Spinal cord (tissue), 10 donors: ENCODE results near the gene CRMP1. TPM values are rescaled to one million over a fixed set of nuclear protein-coding genes. Genes with fewer than 3 reads are reported as not detected.

Source experiments
- DNase-seq, 6 donors: peaks; one replicate each; pipeline versions ENCODE4 v3.0.0 to v3.0.0-alpha.2; 2013 to 2015; ENCODE audit warnings: low spot score in 6 of 6, low read depth in 4 of 6
- H3K27ac ChIP-seq: one replicate; pipeline ENCODE4 v1.5.1; 2013; ENCODE audit warnings: low read depth, low read length, control low read depth
- H3K27me3 ChIP-seq: one replicate; pipeline ENCODE4 v1.6.1; 2013; ENCODE audit warnings: low read length; ENCODE audit not compliant: control insufficient read depth, insufficient read depth
- H3K36me3 ChIP-seq: one replicate; pipeline ENCODE4 v1.6.1; 2013; ENCODE audit warnings: low read length; ENCODE audit not compliant: control insufficient read depth, insufficient read depth
- H3K4me1 ChIP-seq: one replicate; pipeline ENCODE4 v1.6.1; 2013; ENCODE audit warnings: low read length; ENCODE audit not compliant: control insufficient read depth, insufficient read depth
- H3K4me3 ChIP-seq: one replicate; pipeline ENCODE4 v1.5.1; 2013; ENCODE audit warnings: low read depth, low read length, control low read depth
- H3K9me3 ChIP-seq: one replicate; pipeline ENCODE4 v1.6.1; 2013; ENCODE audit warnings: low read length; ENCODE audit not compliant: control insufficient read depth, insufficient read depth
- WGBS: methylation state at CpG from one replicate; pipeline ENCODE4 v1.1.5; 2013; ENCODE audit warnings: missing lambda C conversion rate; ENCODE audit not compliant: insufficient coverage; 5-methylcytosine and 5-hydroxymethylcytosine counted together
- polyA plus RNA-seq, 2 donors: library from polyadenylated mRNA; unstranded; fragments of 120-200 nt; gene quantifications; one replicate each; pipeline ENCODE4 v1.2.1, GENCODE V29; 2013; ENCODE audit not compliant: insufficient read length in 2 of 2
- total RNA-seq, 2 donors: library from RNA; depleted of rRNA in 1 of 2; stranded (reverse); fragments of 120-200 nt in 1 of 2; fragments of >200 nt in 1 of 2; gene quantifications; one replicate each; pipeline versions ENCODE4 v1.2.3 to v1.2.4, GENCODE V29; 2013 to 2014
- donor health status: healthy.

The CRMP1 gene
- total and polyA plus RNA-seq, 4 donors: 99.1 to 506 (median 301) TPM

- Histone ChIP-seq H3K9me3 (no peaks in the 10 kb centered on the region), H3K27ac (no peak overlapping the region), H3K4me1 (no peaks in the 10 kb centered on the region), H3K27me3 (no peaks in the 10 kb centered on the region), H3K4me3 (no peak overlapping the region), H3K36me3 (peaks cover 11% of the 10 kb centered on the region)
- WGBS: no CpG with 5 or more reads among the region's 9 CpGs
- DNase-seq: peak in 1 of 6 donors; percentile 13
Observed at GRCh38 chr4:5785806-5786680, 106.8 kb downstream of the CRMP1 start.

GRCh38 chr4:5784960-5785611 is 107.8 kb downstream of the CRMP1 start:
- DNase-seq: peak in 2 of 6 donors; percentile 4 to 23
- H3K27ac ChIP-seq: no peak overlapping the region
- 49% methylated on average over 4 of the region's 9 CpGs for WGBS
- peaks cover 11% of the 10 kb centered on the region for H3K36me3 ChIP-seq
- no peaks in the 10 kb centered on the region for H3K9me3 ChIP-seq
- H3K27me3 ChIP-seq: no peaks in the 10 kb centered on the region
- H3K4me1 ChIP-seq: no peaks in the 10 kb centered on the region
- H3K4me3 ChIP-seq: no peak overlapping the region

- no peaks in the 10 kb centered on the region for H3K9me3 ChIP-seq
- no peak overlapping the region for H3K4me3 ChIP-seq
- no peak overlapping the region for H3K27ac ChIP-seq
- WGBS: 98% methylated on average over 5 of the region's 6 CpGs
- no peak for DNase-seq
- peaks cover 9% of the 10 kb centered on the region for H3K36me3 ChIP-seq
- no peaks in the 10 kb centered on the region for H3K27me3 ChIP-seq
- no peaks in the 10 kb centered on the region for H3K4me1 ChIP-seq
Observed at GRCh38 chr4:5784021-5784420, 108.9 kb downstream of the CRMP1 start.

- Histone ChIP-seq H3K4me1 (no peaks in the 10 kb centered on the region), H3K27me3 (no peaks in the 10 kb centered on the region), H3K4me3 (no peak overlapping the region), H3K36me3 (peaks cover 8% of the 10 kb centered on the region), H3K27ac (no peak overlapping the region), H3K9me3 (no peaks in the 10 kb centered on the region)
- 91% methylated on average over 10 of the region's 14 CpGs for WGBS
- DNase-seq: no peak
Observed at GRCh38 chr4:5783486-5783885, 109.4 kb downstream of the CRMP1 start.

- no peaks in the 10 kb centered on the region for H3K9me3 ChIP-seq
- H3K4me1 ChIP-seq: no peaks in the 10 kb centered on the region
- H3K27me3 ChIP-seq: no peaks in the 10 kb centered on the region
- H3K27ac ChIP-seq: no peak overlapping the region
- WGBS: 88% methylated on average over 6 of the region's 6 CpGs
- no peak overlapping the region for H3K4me3 ChIP-seq
- H3K36me3 ChIP-seq: peaks cover 8% of the 10 kb centered on the region
- peak in 1 of 6 donors; percentile 17 for DNase-seq
Observed at GRCh38 chr4:5782829-5783476, 109.9 kb downstream of the CRMP1 start.

- no peaks in the 10 kb centered on the region for H3K27me3 ChIP-seq
- H3K9me3 ChIP-seq: peaks cover 6% of the 10 kb centered on the region
- no peak for DNase-seq
- no peaks in the 10 kb centered on the region for H3K4me1 ChIP-seq
- peaks cover 8% of the 10 kb centered on the region for H3K36me3 ChIP-seq
- no CpG with 5 or more reads among the region's 3 CpGs for WGBS
- H3K27ac ChIP-seq: no peak overlapping the region
- no peak overlapping the region for H3K4me3 ChIP-seq
Observed at GRCh38 chr4:5781691-5782090, 111.2 kb downstream of the CRMP1 start.

- H3K36me3 ChIP-seq: peaks cover 8% of the 10 kb centered on the region
- no peak for DNase-seq
- WGBS: 91% methylated on average over 8 of the region's 9 CpGs
- no peak overlapping the region for H3K27ac ChIP-seq
- no peaks in the 10 kb centered on the region for H3K27me3 ChIP-seq
- no peaks in the 10 kb centered on the region for H3K4me1 ChIP-seq
- H3K4me3 ChIP-seq: no peak overlapping the region
- H3K9me3 ChIP-seq: peaks cover 11% of the 10 kb centered on the region
Observed at GRCh38 chr4:5780831-5781480, 111.9 kb downstream of the CRMP1 start.

GRCh38 chr4:5776510-5776909 is 116.4 kb downstream of the CRMP1 start:
- DNase-seq: no peak
- 100% methylated on average over 1 of the region's 1 CpG for WGBS
- Histone ChIP-seq H3K36me3 (peaks cover 5% of the 10 kb centered on the region), H3K4me1 (no peaks in the 10 kb centered on the region), H3K9me3 (peaks cover 11% of the 10 kb centered on the region), H3K27ac (no peak overlapping the region), H3K27me3 (no peaks in the 10 kb centered on the region), H3K4me3 (no peak overlapping the region)

GRCh38 chr4:5774416-5775036 is 118.4 kb downstream of the CRMP1 start:
- Histone ChIP-seq H3K27ac (no peak overlapping the region), H3K36me3 (peaks cover 11% of the 10 kb centered on the region), H3K9me3 (peaks cover 11% of the 10 kb centered on the region), H3K27me3 (no peaks in the 10 kb centered on the region), H3K4me3 (no peak overlapping the region), H3K4me1 (no peaks in the 10 kb centered on the region)
- WGBS: 80% methylated on average over 1 of the region's 2 CpGs
- DNase-seq: peak in 2 of 6 donors; percentile 2 to 64
